PC-3 (cell line): ENCODE data around the gene TMC7.
"Not testable (repeated sequence)": the region's sequence is repeated elsewhere in the genome, so short reads cannot be mapped to it uniquely, and the experiment has no call there.

Source experiments
- EZH2 ChIP-seq: fragments of 300-600 bp; sonication (generic); IDR thresholded peaks from one replicate; pipeline ENCODE4 v1.6.1; 2017; ENCODE audit warnings: antibody characterized with exemption, mild to moderate bottlenecking, low read length; ENCODE audit not compliant: unreplicated experiment
- EZH2phosphoT487 ChIP-seq: fragments of 300-600 bp; sonication (generic); IDR thresholded peaks from 2 replicates; pipeline ENCODE4 v1.6.1; 2018; ENCODE audit warnings: mild to moderate bottlenecking, antibody characterized with exemption, low read length, borderline replicate concordance
- TF ChIP-seq, protein P1 (sequence below): fragments of 300-600 bp; sonication (generic); conservative IDR thresholded peaks from 2 replicates; pipeline ENCODE4 v1.5.1; 2017; ENCODE audit warnings: antibody characterized with exemption, low read depth, mild to moderate bottlenecking, low read length

DNA sequence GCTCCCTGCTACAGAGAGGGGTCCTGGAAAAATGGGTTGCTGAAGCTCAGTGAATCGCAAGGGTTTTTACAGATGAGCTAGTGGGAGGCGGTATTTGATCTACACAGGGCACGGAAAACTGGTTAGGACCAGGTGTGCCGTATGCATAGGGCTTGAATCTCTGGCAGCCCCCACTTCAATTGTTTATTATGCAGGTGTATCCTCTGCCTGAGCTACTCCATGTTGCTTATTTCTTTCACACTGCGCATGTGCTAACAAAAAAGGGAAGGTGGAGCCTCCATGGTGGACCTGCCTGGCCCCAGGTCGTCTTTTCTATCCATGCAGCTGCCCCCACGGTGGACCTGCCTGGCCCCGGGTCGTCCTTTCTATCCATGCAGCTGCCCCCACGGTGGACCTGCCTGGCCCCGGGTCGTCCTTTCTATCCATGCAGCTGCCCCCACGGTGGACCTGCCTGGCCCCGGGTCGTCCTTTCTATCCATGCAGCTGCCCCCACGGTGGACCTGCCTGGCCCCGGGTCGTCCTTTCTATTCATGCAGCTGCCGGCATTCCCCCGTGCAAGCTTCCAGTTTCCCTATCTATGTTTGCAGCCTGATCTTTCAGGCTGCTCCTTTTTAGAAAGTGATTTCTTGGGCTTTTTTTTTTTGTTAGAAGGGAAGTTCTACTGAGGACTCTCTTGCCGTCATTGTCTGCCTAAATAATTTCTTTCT, 27.7 kb upstream of the TMC7 start:
- TF ChIP-seq, protein P1, sequence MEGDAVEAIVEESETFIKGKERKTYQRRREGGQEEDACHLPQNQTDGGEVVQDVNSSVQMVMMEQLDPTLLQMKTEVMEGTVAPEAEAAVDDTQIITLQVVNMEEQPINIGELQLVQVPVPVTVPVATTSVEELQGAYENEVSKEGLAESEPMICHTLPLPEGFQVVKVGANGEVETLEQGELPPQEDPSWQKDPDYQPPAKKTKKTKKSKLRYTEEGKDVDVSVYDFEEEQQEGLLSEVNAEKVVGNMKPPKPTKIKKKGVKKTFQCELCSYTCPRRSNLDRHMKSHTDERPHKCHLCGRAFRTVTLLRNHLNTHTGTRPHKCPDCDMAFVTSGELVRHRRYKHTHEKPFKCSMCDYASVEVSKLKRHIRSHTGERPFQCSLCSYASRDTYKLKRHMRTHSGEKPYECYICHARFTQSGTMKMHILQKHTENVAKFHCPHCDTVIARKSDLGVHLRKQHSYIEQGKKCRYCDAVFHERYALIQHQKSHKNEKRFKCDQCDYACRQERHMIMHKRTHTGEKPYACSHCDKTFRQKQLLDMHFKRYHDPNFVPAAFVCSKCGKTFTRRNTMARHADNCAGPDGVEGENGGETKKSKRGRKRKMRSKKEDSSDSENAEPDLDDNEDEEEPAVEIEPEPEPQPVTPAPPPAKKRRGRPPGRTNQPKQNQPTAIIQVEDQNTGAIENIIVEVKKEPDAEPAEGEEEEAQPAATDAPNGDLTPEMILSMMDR, result not testable (repeated sequence)
- TF ChIP-seq EZH2, EZH2phosphoT487: not testable (repeated sequence)
